NCI-H1930 (cell line): Measurements from ENCODE around the gene SCAMP1.
"Not testable (repeated sequence)": the region's sequence is repeated elsewhere in the genome, so short reads cannot be mapped to it uniquely, and the experiment has no call there.

Experiments
- DNase-seq, 2 experiments: peaks; one replicate each; lab custom pipeline; 2025; lab: John Stamatoyannopoulos, UW

Gene SCAMP1

DNA sequence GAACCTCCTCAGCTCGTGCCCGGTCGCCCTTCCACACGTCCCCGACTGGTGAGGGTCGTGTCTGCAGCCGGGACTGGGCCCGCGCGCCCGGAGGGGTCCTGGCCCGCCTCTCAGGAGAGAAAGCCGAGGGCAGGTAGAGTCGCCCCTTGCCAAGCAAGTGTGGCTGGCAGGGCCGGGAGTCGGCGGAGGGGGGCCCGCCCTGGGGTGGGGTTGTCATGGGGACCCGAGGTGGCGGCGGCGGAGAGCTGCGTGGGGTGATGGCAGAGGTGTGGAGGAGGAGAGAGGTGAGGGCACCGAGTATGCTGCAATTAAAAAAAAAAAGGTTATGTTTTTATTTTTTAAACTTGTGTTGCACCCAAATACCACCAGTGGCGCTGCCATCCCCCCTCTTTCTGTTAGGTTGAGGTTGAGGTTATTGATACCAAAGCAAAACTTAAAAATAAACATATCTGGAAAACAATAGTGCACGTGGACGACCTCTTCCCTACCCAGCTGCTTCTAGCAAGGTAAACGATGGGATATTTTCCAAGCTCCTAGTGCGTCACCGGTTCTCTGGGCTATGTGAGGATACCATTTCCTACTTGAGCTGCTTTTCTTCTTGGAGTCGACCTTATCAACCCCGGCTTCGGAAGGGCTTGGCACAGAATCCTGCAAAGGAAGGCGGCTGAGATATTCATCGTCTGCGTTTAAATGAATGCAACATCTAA, 660 bp downstream of the SCAMP1 start:
- no peak for DNase-seq

DNA sequence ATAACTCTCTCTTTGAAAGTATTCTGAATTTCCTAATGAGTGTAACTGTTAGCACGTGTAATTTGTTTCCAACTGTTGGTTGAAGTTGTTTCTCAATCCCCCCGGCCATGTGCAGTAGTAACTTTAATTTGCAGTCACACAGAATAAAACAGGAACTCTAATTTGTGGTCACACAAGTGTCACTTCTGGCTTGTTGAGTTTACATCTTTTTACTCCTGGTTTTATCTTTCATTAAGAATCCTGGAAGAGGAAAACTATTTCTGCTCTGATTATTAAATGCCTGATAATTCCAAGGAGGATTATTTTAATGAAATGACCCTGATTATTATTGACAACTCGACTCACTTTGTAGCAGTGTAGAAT, 1.2 kb downstream of the SCAMP1 start:
- no peak for DNase-seq

DNA sequence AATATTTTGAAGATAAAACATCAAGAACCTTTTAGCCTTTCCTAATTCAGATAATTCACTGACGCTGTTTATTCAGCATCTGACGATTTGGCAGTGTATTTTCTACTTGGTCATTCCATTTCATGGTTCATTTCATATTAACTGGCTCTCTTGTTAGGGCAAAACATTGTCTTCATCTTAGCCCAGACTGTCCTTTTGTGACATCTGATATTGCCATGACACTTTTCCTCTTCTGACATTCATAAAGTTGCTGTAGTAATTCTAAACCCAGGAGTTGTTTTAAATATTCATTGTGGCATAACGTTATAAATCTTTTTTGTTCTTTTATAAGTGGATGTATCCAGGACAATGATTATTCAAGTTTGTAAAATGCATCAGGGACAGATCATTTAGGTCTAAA, 1.8 kb downstream of the SCAMP1 start:
- no peak for DNase-seq

DNA sequence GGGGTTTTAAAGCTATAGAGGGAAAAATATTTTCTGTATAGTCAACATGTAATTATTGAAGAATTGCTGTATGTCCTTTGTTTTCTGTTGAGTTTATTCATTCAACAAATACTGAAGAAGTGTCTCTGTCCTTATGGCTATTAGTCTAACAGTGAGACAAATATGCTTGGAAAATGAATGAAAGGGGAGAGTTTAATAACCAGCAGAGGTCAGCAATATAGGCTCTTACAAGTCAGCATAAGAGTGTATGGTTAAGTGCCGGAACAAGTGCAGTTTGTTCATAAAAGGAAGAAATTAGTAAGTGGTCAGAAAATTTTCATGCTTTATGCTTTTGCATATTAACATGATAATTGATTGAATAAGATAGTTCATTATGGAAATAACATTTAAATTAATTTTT, 3.6 kb downstream of the SCAMP1 start:
- DNase-seq = no peak

DNA sequence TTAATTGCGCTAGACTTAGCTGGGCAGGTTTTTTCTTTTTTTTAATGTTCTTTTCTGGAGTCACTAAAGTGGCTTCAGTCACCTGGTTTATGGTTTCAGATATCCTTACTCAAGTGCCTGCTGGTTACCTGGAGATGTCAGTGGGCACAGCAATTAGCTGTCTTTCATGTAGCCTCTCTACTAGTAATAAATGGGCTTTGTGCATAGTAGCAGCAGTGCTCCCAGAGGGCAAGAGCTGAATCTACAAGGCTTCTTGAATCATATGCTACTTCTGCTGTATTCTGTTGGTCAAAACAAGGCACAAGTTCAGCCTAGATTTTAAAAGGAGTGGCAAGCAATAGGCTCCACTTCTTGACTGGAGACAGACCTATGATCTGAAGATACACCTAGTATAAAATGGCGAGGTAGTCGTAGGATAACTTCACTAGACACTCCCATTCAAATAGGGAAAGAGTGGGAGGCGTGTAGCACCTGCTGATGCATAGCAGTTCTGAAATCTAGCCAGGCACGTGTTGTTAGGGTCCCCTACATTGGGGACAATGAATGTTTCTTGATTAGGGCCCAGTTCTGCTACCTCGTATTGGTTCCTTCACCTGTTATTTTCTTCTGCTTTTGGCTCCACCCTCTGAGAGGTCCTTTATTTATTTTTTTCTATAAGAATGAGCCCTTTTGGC, 7.0 kb downstream of the SCAMP1 start:
- DNase-seq = no peak

DNA sequence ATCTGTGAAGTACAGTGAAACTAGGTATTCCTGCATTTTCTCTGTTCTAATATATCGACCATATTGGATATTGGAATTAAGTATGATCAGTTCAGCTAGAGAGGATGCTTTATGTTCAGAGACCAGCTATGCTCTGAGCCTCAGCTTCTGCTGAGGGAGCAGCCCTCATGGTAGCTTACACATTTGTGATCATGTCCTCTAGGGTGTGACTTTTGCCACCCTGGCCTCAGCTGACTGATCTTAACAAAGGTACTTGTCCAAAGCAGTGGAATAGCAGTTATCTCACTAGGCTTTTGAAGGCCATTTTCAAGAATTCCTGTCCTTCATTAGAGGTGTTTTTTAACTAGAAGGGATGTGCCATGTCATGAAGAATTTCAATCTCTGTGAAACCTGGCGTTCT, 9.3 kb downstream of the SCAMP1 start:
- DNase-seq = no peak

DNA sequence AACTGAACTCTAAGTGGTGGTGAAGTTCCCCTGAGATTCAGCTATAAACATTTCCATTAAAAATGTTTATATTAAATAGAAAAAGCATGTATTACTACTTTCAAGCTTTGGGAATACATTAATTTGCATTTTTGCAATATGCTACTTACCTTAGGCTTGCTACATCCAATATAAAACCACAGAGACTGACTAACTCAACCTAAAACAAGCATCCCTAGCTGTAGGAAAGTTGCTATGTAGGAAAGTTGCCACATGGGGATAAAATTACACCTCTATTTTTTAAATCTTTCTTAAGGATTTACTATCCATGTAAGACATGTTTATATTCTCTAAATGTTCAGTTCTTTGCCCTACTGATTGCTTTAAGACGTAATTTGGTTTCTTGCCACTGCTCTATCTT, 12.8 kb downstream of the SCAMP1 start:
- DNase-seq = no peak

DNA sequence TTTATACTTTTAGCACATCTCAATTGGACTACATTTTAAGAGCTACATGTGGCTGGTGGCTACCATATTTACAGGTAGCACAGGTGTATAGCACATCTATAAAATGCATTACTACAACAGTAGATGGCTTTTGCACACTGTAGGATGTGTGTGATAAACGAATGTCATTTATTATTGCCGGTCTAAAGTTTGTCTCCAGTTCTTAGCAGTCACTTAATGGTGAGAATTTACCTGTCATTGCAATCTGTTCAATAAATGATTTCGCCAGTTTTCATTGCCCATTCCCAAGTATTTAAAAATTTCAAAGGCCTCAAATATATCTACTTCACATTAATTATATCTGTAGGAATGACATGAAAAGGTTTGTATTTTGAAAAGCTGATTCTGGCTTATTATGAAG, 15.9 kb downstream of the SCAMP1 start:
- DNase-seq = no peak

DNA sequence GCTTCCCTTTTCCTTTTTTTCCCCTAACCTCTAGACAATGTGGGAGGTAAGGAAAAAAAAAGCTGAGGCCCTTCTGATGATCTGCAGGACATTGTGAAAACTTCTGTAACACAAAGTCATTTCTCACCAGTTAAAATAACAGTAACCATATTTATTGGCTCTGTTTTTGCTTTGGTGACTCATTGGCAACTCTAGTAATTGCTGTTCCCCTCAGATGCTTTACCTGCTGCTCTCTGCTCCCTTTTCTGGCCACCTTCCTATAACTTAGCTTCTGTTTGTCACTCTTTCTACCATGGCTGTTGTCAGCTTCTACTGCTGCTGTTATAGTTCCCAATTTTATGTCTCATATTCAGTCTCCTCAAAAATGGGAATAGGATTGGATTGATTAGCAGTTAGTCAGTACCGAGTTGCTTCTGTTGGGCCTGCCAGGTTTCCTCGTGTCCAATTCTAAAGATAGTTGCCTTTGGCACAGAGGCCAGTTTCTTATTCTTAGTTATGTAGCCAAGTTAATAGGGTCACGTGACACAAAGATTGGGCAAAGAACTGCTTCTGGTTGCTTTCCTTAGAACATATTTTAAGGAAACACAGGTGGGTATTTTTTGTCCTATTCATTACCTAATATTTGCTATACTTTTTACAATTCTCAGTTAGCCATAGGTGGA, 16.8 kb downstream of the SCAMP1 start:
- no peak for DNase-seq

DNA sequence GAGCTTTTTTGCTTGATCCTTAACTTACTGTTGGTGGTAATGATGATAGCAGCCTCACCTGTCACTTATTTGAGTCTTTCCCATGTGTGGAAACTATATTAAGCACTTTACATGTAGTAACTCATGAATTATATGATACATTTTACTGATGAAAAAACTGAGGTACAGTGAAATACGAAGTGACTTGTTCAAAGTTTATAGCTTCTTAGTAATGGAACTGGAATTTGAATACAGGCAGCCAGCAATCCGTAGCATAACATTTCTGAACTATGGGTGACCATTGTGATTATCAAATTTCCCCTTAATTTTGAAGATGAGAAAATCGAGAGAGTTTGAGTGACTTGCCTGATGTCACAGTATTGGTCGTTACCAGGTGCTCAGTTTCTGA, 17.3 kb downstream of the SCAMP1 start:
- no peak for DNase-seq

DNA sequence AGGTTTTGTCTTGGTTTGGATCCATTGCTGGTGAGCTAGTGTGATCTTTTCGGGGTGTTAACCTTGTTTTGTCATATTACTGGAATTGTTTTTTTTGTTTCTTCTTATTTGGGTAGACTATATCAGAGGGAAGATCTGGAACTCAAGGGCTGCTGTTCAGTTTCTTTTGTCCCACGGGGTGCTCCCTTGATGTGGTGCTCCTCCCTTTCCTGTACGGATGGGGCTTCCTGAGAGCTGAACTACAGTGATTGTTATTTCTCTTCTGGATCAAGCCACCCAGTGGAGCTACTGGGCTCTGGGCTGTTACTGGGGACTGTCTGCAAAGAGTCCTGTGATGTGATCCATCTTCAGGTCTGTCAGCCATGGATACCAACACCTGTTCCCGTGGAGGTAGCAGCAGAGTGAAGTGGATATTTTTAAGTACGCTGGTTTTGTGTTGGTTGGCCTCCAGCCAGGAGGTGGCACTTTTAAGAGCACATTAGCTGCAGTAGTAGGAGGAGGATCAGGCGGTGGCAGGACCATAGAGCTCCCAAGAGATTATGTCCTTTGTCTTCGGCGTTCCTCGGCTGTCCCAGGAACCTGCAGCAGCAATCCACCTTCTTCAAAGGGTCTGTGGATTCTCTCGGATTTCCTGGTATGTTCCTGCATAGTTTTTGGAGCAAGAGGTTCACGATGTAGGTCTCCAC, 27.2 kb downstream of the SCAMP1 start:
- DNase-seq = no peak

DNA sequence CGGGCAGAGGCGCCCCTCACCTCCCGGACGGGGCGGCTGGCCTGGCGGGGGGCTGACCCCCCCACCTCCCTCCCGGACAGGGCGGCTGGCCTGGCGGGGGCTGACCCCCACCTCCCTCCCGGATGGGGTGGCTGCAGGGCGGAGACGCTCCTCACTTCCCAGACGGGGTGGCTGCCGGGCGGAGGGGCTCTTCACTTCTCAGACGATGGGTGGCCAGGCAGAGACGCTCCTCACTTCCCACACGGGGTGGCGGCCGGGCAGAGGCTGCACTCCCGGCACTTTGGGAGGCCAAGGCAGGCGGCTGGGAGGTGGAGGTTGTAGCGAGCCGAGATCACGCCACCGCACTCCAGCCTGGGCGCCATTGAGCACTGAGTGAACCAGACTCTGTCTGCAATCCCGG, 30.9 kb downstream of the SCAMP1 start:
- DNase-seq = not testable (repeated sequence)

DNA sequence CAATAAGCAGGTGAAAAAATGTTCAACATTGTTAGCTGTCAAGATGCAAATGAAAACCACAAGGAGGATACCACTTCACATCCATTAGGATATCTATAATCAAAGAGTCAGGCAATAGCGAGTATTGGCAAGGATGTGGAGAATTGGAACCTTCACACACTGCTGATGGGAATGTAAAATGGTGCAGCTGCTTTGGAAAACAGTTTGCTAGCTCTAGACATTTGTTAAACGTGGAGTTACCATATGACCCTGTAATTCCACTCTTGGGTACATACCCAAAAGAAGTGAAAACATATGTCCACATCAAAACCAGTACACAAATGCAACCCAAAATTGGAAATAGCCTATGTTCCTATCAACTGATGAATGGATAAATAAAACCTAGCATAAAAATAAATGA, 37.4 kb downstream of the SCAMP1 start:
- no peak for DNase-seq

DNA sequence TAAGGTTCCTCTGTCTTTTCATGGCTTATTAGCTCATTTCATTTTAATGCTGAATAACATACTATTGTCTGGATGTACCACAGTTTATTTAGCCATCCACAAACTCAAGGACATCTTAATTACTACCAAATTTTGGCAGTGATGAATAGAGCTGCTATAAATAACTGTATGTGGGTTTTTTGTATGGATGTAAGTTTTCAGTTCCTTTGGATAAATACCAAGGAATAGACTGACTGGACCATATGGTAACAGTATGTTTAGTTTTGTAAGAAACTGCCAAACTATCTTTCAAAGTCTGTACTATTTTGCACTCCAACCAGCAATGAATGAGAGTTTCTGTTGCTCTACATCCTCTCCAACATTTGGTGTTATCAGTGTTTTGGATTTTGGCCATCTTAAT, 38.7 kb downstream of the SCAMP1 start:
- DNase-seq = no peak

DNA sequence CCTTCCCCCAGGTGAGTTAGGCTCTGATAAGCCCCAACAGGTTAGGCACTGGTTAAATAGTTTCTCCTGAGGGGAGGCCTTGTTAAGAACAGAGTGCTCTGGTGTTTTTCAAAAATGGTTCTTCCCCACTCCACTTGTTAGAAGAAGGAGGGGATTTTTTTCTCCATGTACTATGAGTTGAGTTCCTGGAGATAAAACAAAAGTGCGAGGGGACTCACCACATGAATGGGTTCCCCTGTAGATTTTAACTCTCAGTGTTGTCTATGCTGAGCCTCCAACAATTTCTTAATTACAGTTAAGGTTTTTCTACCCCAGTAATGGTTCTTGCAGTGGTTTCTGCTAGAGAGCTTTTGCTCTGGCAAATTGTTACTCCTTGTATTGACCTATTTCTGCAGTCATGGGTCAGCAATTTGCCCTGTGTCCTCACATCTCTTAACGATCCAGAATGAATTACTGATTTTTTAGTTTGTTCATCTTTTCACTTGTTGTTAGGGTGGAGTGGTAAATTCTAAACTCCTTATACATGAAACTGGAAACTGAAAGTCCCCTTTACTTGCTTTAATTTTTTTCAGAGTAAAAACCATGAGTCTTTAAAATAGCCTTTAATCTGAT, 44.4 kb downstream of the SCAMP1 start:
- no peak for DNase-seq

DNA sequence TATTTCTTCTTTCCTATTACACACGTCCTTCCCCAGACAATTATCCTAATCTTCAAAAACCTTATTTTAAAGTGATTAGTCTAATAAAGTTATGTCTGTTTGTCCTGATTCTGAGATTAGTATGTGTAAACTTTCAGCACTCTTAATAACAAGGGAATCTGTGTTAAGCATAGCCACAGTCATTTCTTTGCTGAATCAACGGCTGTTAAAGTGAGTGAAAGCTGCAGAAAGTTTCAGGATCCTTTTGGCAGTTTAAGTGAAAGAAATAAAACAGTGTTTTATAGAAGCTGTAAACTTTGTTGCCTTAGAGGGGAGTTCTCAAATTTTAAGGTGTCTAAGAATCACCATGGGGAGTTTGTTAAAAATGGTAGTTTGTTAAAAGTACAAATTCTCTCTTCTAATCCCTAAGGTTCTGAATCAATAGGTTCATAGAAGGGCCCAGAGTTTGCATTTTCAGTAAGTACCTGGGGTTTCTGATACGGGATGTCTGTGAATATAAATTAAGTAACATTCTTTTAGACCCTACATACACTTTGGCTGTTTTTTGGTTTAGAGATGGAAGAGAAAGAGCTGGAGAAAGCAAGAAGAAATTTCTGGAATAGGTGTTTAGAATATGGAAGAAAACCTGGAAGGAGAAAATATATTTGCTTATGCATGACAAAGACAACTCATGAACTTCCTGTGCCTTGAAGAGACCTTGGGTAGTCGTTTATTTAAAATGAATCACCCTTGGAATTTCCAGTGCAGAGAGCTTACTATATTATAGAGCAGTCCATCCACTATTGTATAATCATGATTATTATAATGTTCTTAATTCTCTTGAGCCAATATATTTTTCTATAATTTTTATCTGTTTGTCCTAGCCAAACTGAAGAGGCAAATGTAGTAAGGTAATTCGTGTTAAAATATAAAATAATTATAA, 45.7 kb downstream of the SCAMP1 start:
- DNase-seq = no peak

DNA sequence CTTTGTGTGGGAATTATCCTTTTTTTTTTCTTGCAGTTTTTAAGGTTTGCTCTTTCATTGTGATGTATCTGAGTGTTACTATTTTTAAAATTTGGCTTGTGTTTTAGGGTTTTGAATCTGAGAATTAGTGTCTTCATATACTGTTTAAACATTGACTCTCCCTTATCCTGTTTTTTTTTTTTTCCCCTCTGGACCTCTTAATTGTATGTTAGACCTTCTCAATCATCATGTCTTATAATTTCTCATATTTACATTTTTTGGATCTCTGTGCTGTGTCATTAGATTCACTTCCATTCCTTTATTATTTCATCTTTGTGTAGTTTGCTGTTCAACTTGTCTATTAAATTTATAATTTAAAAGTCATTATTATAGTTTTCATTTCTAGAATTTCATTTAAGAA, 47.0 kb downstream of the SCAMP1 start:
- no peak for DNase-seq

DNA sequence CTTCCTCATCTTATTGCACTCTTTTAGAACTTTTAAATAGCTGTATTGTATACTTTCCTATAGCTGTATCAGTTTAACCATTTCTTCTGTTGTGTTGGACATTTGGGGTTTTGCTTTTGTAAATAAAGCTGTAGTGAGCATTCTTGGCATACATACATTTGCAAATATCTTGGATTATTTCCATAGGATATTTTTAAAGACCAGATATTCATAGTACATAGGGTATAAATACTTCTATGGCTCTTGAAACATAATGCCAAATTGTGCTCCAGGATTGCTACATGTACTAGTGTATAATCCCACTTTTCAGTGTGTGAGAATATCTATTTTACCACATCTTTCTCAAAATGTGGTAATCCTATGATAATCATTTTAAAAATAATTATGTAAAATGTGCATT, 51.2 kb downstream of the SCAMP1 start:
- DNase-seq = no peak

DNA sequence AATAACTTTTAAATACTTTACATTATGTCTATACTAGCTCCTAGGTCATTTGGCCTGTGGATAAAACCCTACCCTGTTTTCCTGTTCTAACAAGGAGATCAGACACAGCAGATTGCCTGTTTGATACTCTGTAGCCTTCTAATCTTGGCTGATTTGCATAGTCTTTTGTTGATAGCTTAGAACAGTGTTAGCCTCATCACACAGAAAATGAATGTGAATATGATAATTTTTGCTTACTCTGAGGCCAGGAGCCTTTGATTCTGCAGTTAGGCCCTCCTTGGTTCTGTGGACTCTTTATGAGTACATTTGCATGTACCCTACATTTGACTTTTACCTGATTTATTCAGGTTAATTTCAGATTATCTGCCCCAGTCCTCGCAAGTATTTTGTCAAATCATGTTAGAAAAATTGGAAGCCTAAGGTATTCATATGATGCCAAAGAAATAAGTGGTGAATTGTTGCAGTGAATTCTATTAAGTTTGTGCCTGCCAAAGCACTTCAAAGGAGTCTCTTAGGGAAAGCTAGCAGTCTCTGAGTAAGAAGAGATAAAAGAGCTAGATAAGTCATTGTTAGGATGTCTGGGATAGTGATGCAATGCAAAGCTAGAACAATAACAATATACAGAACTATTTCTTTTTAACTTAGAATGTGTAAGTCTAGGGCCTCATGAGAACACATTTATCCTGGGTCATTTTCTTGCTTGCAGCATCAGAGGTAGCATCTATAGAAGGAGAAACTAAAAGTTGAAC, 56.4 kb downstream of the SCAMP1 start:
- DNase-seq = no peak

DNA sequence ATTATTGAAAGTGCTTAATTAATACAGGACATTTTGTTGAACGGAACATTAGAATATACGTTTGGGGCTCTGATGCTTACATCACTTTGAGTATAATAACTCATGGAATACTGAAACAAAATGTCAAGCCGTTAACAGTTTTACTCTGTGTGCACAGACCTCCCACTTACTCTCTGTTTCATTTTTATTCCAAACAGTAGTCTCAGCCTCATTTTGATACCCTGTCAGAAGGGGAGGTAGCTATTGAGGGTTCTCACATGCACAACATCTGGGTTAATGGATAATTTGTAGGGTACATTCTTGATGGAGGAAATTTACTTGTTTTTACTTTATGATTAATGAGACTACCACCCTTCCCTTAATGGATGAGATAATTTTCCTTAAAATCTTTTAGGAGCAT, 59.0 kb downstream of the SCAMP1 start:
- DNase-seq = no peak

DNA sequence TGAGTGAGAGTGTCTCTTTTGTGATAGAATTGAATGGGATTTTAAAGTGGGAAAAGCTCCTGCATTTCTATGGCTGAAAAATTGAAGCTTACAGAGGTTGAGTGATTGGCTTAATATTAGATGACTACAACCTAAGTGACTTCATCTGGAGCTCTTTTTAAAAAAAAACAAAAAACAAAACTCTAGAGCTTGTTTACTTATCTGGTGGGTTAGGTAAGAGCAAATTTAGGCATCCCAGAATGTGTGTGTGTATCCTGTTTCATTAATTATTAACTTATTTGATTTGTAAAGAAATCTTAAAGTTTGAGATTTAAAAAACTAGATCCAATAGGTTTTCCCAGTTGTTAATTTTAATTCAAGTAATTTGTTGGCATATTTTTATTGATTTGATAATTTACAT, 60.1 kb downstream of the SCAMP1 start:
- DNase-seq = no peak
